Activated gamma-delta T cell treated with Interleukin-2 at 50 U/mL for 16 hours (primary cell): Measurements from ENCODE around the gene LIFR.
"Not testable (repeated sequence)": the region's sequence is repeated elsewhere in the genome, so short reads cannot be mapped to it uniquely, and the experiment has no call there.

Source experiments
- DNase-seq: peaks from one replicate; pipeline ENCODE4 v3.0.0-alpha.2; 2020

Gene LIFR, protein sequence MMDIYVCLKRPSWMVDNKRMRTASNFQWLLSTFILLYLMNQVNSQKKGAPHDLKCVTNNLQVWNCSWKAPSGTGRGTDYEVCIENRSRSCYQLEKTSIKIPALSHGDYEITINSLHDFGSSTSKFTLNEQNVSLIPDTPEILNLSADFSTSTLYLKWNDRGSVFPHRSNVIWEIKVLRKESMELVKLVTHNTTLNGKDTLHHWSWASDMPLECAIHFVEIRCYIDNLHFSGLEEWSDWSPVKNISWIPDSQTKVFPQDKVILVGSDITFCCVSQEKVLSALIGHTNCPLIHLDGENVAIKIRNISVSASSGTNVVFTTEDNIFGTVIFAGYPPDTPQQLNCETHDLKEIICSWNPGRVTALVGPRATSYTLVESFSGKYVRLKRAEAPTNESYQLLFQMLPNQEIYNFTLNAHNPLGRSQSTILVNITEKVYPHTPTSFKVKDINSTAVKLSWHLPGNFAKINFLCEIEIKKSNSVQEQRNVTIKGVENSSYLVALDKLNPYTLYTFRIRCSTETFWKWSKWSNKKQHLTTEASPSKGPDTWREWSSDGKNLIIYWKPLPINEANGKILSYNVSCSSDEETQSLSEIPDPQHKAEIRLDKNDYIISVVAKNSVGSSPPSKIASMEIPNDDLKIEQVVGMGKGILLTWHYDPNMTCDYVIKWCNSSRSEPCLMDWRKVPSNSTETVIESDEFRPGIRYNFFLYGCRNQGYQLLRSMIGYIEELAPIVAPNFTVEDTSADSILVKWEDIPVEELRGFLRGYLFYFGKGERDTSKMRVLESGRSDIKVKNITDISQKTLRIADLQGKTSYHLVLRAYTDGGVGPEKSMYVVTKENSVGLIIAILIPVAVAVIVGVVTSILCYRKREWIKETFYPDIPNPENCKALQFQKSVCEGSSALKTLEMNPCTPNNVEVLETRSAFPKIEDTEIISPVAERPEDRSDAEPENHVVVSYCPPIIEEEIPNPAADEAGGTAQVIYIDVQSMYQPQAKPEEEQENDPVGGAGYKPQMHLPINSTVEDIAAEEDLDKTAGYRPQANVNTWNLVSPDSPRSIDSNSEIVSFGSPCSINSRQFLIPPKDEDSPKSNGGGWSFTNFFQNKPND

DNA sequence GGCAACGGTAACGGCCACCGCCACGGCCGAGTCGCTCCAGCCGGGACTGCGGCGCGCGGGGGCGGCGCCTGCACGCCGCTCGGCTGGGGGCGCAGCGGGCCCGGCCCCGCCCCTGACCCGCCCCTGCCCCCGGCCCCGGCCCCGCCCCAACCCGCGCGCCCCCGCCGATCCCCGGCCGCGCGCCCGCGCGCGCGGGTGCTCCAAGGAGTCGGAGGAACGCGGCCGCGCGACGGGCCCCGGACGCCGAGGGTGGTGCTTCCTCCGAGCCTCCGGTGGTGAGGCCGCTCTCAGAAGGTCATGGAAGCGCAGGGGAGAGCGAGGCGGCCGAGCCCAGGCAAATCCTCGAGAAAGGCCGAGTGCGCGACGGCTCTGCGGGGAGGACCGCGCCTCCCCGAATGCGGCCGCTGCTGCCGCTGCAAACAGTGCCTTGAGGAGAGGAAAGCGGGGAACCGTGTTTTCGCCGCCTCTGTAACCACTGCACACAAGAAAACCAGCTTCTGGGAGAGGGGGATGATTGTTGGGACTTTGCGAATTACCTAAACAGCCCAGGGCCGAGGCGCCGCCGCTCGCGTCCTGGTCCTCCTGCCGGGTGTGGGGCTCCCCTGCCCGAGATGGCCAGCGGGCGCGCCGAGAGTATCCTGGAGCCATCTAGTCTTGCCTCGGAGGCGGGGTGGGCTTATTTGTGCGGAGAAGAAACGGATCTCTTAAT, at the start of gene LIFR:
Gene LIFR, minus strand, starts transcription at position 48 of the 709 bp plus-strand sequence. CDS start 25,999 bp downstream, outside the sequence.
- DNase-seq: peak; percentile 13

DNA sequence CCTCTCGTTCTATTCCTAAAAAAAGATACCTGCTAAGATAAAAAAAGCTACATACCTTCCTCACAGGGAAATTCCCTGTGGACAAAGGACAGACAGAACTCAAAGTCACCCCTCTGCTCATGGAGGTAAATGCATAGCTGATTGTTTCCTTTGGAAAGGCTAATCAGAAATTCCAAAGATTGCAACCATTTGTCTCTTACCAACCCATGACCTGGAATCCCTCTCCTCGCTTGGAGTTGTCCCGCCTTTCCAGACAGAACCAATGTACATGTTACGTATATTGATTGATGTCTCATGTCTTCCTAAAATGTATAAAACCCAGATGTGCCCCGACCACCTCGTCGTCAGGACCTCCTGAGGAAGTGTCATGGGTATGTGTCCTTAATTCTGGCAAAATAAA, 49.2 kb upstream of the LIFR start:
- no peak for DNase-seq

DNA sequence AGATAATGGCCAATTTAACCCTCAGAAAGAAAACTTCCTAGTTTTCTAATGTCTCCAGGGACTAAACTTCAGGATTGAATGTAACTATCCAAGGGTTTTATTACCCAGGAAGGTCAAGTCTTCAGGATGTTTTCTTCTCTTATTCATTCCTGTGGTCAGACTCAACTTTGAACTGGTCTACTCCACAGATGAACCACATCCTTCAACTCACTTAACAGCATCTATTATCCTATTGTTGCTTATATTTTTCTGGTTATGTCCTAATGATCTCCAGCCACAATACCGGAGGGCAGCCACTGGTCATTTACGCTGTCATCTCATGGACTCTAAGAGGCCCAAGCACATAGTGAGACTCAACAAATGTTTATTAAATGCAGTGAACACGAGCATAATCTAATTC, 47.2 kb upstream of the LIFR start:
- DNase-seq: no peak

DNA sequence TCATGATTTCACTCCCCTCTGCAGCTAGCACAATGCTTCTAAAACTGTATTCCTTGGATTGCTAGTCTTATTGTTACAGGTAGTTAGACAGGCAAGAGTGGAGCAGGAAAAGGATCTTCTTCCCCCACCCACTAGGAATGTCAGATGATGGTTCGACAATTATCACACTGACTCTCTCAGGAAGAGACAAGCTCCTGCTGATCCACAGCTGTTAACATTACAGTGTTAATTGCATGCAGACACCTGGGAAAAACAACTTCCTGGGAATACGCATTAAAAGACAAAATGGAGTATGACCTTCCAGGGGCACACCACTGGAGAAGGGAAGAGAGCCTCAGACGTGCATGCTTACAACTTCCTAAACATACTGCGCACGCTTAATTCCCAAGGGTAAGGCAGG, 46.2 kb upstream of the LIFR start:
- no peak for DNase-seq

DNA sequence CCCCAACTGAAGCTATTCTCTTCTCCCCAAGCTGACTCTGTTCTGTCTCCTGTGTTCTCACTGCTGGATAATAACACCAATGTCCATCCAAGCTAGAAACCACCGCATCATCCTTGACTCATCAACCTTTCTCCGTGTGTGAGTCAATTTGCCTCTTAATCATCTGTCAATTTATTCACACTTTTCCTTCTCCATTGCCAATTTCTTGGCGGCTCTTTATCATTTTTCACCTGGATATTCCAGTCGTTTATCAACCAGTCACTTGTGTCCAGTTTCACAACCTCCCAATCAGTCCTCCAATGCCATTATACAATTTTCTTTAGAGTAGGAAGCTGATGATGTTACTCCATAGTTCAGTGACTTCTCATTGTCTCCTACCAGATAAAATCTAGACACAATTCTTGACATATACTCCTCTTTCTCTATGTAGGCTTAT, 45.4 kb upstream of the LIFR start:
- no peak for DNase-seq

DNA sequence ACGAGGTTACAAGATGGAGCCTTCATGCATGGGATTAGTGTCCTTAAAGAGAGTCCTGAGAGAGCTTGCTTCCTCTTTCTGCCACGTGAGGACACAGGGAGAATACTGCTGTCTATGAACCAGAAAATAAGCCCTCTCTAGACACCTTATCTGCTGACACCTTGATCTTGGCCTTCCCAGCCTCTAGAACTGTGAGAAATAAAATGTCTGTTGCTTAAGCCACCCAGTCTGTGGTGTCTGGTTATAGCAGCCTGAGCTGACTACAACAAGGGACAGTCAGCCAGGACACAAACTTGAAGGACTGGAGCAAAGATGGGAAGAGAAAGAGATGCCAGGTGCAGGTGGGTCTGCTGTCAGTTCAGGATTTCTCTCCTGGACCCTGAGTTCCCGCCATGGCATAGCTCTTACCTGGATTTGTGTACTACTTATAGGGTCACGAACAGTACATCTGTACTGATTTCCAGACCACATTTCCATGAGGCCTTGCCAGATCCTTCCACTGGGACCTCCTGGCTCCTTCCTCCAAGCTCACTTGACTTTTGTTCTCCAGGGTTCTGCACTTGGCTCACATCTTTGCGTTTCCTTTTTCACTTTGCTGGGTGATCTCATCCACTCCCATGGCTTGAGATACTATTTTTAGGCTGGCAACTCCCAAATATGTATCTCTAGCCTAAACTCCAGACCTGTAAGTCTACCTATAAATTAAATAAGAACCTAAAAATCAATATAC, 44.9 kb upstream of the LIFR start:
- DNase-seq: no peak

DNA sequence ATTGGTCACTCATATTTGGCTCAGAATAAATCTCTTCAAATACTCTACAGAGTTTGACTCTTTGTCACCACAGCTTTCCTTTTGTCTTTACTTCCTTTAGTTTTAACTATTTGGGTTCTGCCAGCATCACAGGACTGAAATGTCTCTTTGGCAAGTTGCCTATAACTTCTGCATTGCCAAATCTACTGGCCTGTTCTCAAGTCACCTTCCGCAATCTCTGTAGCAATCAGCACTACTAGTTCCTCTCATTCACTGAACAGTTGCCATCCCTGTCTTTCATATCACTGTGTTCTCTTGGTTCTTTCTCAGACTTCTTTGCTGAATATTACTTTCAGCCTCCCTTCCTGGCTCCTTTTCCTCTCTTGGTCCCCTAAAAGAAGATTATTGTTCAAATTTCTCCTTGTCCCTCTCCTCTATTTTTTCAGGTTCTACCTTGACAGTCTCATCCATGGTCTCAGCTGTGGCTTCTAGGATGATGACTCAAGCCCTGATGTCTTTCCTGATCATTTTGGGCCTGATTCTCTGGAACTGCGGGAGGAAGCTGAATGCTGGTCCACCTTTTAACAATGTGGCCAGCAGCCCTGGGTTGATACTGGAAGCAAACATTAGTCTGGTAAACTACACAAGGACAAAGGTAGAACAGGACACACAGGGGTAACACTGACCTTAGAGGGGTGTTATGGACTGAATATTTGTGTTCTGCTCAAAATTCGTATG, 44.0 kb upstream of the LIFR start:
- DNase-seq: no peak

DNA sequence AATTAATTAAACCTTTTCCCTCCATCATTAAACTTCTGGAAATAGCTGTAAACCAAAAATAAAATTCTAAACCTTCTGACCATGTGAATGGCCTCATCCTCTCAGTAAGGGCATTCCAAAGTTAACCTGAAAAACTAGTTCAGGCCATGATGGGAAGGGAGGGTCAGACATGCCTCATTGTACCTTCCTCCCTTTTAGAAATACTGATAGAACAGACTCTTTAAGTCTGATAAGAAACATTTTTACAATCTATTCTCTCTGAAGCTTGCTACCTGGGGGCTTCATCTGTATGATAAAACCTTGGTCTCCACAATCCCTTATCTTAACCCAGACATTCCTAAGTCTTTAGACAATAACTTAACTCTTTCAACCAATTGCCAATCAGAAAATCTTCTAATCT, 43.3 kb upstream of the LIFR start:
- not testable (repeated sequence) for DNase-seq

DNA sequence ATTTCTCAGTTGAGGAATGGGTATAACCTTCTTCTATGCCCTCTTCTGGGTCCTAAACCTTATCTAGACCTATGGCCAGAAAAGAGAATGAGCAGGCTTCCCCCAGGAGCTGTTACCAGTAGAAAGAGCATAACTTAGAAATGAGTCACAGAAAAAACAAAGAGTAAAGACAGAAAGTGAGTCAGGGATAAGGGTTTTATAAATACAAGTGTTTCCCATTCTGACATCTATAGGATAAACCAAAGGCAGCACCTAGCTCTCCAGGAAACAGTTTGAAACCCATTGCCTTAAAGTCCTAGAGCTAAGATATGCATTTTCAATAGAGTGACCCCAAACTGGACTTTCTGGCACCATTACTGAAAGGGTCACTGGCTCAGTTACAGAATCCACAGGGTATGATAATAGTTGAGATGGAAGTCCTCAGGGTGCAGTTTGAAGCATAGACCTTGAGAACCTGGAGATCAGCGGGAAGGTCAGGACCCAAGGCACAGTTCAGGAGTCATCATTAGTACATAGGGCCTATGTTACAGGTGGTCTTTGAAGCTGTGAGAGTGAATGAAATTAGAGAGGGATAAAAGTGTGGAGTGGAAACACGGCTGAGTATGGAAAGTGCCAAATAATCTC, 42.7 kb upstream of the LIFR start:
- no peak for DNase-seq

DNA sequence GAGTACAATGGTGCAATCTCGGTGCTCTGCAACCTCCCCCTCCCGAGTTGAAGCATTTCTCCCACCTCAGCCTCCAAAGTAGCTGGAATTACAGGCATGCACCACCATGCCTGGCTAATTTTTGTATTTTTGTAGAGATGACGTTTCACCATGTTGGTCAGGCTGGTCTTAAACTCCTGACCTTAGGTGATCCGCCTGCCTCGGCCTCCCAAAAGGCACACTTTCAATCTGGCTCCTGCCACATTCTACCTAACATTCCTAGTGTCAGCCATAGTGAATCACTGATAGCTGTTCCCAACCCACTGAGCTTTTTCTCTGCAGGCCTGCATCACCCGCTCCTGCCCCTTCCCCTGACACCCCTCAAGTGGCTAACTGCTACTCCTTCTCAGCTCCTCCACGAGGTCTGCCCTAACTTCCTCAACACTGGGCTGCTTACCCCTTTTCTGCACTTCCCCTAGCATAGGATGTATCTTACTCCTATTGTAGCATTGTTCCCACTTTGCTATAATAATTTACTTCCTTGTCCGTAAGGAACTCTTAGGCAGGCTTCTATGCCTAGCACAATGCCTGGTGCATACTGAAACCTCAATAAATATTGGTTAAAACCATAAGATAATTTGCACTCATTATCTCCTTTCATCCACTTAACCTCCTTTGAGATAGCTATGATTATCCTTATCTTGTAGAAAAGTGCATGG, 42.0 kb upstream of the LIFR start:
- no peak for DNase-seq

DNA sequence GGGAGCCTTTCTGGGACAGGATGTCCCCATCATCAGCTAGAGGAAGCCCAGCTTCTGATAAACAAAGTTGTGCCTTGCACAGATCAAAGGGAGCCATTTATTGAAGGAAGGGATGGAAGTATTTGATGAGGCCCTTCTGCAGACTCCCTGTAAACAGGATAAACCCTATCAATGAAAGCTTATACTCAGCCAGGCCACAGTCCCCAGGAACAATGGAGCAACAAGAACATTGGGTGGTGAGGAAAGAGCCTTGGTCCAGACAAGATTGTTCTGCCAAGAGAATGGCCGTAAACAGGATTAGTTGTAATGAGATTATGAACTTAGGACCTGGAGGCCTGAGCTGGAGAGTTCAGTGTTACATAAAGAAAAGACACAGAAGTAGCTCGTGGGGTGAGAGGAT, 40.5 kb upstream of the LIFR start:
- DNase-seq: no peak

DNA sequence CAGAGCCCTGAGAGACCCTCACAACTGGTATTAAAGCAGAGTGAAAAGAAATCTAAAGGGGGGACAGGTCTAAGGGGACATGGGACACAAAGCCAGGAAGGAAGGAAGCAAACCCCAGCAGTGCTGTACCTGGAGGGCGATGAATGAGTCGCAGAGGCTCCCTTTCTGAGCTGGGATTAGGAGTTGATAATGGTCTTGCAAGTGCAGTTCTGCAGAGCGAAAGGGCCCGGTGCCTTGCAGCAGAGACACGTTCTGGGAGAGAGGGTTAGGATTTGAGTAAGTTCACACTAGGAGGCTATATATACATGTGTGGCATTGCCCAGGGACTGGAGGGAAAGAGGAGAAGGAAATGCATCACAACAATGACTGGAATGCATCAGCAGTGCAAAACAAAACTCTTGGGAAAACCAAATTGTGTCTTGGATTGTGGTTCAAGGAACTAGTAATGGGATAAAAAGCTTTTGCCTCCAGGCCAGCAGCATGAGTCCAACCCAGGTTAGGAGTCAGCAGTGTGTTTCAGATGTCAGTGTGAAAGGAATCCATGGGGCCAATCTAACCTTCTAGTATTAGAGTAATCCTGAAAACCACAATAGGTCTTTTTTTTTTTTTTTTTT, 38.8 kb upstream of the LIFR start:
- no peak for DNase-seq

DNA sequence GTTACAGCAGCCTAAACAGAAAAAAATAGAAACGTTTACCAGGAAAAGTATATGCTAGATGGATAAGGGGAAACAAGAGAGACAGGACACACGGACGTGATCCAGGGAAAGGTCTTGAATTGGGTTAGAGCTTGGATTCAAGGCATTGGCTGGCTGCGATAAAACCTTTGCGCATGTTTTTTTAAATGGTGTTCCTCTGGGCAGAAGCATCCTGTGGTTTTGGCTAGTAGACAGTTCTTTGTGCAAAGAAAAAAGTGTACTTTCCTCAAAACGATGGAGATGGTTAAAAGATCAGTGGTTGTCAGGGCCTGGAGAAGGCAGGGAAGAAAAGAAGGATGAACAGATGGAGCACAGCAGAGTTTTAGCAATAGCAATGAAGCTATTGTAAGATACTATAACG, 37.5 kb upstream of the LIFR start:
- DNase-seq: no peak

DNA sequence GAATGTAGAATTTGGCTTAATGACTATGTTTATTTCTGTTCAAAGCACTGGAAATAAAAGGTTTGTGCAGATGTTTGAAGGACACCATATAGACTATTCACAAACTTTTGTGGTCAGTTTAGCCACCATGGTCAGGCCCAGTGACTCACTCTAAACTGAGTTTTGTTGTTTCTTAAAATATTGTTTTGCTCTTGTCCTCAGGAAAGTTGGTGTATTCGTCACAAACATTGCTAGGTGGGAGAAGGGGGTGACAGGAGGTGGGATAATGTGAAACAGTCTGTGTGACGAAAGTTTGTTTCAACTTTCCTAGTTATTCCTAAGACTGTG, 35.0 kb upstream of the LIFR start:
- no peak for DNase-seq

DNA sequence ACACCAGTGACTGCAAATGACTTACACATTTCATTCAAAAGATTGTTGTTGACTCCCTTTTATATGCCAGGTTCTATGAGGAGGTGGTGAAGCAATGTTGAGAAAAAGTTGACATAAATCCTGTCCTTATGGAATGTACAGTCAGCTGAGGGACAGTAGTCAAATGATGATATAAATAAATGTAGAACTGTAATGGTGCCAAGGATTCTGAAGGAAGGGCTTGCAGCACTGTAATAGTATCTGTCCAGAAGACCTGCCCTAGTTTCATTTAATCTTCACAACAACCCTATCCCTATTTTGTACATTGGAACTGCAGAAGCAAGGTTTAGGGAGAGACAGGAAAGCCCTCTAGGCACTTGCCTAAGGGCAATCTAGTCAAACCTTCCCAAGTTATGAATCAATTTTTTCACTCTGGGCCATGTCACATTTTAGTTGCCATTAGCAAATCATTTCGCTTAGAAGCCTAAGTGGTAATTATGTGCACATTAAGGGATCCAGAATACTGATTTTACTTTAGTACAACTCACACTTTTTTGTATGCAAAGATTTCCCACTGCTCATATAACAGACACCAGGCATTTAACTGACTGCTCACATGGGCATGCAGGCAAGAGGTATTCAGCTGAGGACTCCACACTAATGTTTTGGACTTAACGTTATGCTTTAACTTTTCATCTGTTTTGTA, 34.5 kb upstream of the LIFR start:
- DNase-seq: no peak

DNA sequence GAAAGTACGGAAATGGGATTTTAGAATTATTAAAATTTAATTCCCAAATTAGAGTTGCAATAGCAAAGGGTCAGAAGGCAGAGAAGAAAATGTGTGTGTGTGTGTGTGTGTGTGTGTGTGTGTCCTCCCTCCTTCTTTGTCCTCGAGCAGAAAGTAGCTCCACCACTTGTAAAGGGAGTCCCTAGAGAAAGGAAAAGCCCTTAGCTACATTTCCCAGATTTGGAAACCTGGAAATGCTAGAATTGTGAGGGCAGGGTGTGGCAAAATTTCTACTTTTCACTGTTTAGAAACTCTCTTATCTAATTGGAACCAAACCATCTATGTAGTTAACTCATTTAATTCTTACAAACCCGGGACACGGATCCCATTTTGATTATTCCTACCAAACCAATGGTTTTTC, 33.2 kb upstream of the LIFR start:
- no peak for DNase-seq

DNA sequence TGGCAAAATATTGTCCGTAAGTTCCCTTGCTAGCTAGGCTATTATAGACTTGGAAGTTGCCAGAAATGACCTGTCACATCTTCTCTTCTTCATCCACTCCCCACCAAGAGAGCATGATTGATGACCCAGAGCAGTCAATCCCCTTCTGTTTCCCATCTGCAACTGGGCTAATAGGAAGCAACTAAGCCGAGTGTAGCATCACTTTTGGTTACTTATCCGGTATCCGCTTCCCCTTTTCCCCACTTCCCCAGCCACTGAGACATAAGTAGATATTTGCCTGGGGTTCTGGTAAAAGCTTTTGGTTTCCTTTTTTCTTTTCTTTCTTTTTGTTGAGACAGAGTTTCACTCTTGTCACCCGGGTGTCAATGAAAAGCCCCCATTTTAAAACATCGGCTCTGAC, 29.4 kb upstream of the LIFR start:
- DNase-seq: no peak

DNA sequence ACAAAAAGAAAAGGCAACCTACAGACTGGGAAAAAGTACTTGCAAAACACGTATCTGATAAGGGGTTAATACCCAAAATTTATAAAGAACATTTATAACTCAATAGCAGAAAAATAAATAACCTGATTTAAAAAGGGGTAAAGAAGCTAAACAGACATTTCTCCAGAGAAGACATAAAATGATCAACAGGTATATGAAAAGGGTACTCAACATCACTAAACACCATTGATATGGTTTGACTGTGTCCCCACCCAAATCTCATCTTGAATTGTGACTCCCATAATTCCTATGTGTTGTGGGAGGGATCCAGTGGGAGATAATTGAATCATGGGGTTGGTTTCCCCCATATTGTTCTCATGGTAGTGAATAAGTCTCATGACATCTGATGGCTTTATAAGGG, 27.1 kb upstream of the LIFR start:
- no peak for DNase-seq

DNA sequence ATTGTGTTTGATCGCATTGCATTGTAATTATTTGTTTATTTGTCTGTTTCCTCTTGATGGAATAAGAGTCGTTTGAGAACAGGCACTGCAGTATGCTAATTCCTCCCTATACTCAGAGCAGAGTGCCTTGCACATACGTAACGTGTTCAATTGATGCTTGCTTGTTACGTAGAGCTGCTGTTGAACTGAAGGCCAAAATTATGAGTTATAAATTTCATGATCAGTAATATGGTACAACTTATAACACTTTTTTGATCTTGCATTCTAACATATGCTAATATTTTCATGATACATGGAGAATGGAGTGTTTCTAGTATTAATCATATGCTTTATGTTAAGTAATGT, 26.5 kb upstream of the LIFR start:
- no peak for DNase-seq
